Fibroblast of lung (primary cell): Measurements from ENCODE around the gene OR52A5. TPM values are rescaled to one million over a fixed set of nuclear protein-coding genes. Genes with fewer than 3 reads are reported as not detected.

Experiments used
- DNase-seq, 2 donors: peaks; one replicate each; pipeline versions ENCODE4 v3.0.0 to v3.0.0-alpha.2; 2010; ENCODE audit warnings: low read depth in 2 of 2
- H2AFZ ChIP-seq: 2 replicates; pipeline ENCODE4 v1.5.1; 2012; ENCODE audit warnings: low read length, control low read depth, inconsistent platforms
- H3K27ac ChIP-seq: 2 replicates; pipeline ENCODE4 v1.5.1; 2011; ENCODE audit warnings: low read length, control low read depth; ENCODE audit not compliant: insufficient read depth
- H3K27me3 ChIP-seq: 2 replicates; pipeline ENCODE4 v1.5.1; 2011; ENCODE audit warnings: mild to moderate bottlenecking, low read length; ENCODE audit not compliant: control insufficient read depth, insufficient read depth
- H3K36me3 ChIP-seq: 2 replicates; pipeline ENCODE4 v1.5.1; 2011; ENCODE audit warnings: low read length; ENCODE audit not compliant: control insufficient read depth, insufficient read depth
- H3K4me1 ChIP-seq: 2 replicates; pipeline ENCODE4 v1.5.1; 2011; ENCODE audit warnings: low read length; ENCODE audit not compliant: control insufficient read depth, insufficient read depth; ENCODE audit errors: extremely low read depth
- H3K4me2 ChIP-seq: 2 replicates; pipeline ENCODE4 v1.5.1; 2011; ENCODE audit warnings: low read length, control low read depth; ENCODE audit not compliant: insufficient read depth; ENCODE audit errors: extremely low read depth
- H3K4me3 ChIP-seq, 4 experiments: fragments of 200-600 bp in 1 of 4; sonication (generic) in 1 of 4; replicated peaks in 1 of 4; 2 replicates each; pipeline ENCODE4 v1.5.1; 2011 to 2016; ENCODE audit warnings: low read length in 4 of 4, low read depth in 3 of 4, mild to moderate bottlenecking in 3 of 4, control low read depth in 2 of 4, inconsistent platforms in 1 of 4, mixed read lengths in 1 of 4; ENCODE audit not compliant: insufficient read depth in 1 of 4; ENCODE audit errors: control extremely low read depth in 1 of 4
- H3K79me2 ChIP-seq: 2 replicates; pipeline ENCODE4 v1.5.1; 2012; ENCODE audit warnings: mild to moderate bottlenecking, low read length, inconsistent platforms; ENCODE audit not compliant: control insufficient read depth, insufficient read depth
- H3K9ac ChIP-seq: 2 replicates; pipeline ENCODE4 v1.5.1; 2011; ENCODE audit warnings: mild to moderate bottlenecking, low read length, control low read depth; ENCODE audit not compliant: insufficient read depth
- H3K9me3 ChIP-seq: 2 replicates; pipeline ENCODE4 v1.5.1; 2012; ENCODE audit warnings: low read depth, low read length; ENCODE audit not compliant: control insufficient read depth, insufficient read depth
- H4K20me1 ChIP-seq: 2 replicates; pipeline ENCODE4 v1.5.1; 2011; ENCODE audit warnings: low read length; ENCODE audit not compliant: control insufficient read depth, insufficient read depth; ENCODE audit errors: extremely low read depth
- EZH2 ChIP-seq: IDR thresholded peaks from 2 replicates; pipeline ENCODE4 v1.5.1; 2012; ENCODE audit warnings: low read length, control low read depth, mild to moderate bottlenecking; ENCODE audit errors: missing control alignments
- polyA minus RNA-seq: library from RNA; depleted of rRNA, polyadenylated mRNA; stranded (reverse); fragments of >200 nt; gene quantifications from 2 replicates; pipeline ENCODE4 v1.2.3, GENCODE V29; 2011; ENCODE audit warnings: low replicate concordance
- polyA plus RNA-seq, 2 donors: library from polyadenylated mRNA; depleted of rRNA in 1 of 2; stranded (reverse) in 1 of 2; unstranded in 1 of 2; fragments of >200 nt; gene quantifications; 2 replicates each; pipeline ENCODE4 v1.2.1, GENCODE V29; 2011 to 2012; ENCODE audit warnings: missing spikeins in 1 of 2
- total RNA-seq: library from RNA; depleted of rRNA; stranded (reverse); fragments of >200 nt; gene quantifications from 2 replicates; pipeline ENCODE4 v1.2.1, GENCODE V29; 2014
- TF ChIP-seq, protein P1 (sequence below), 2 donors: IDR thresholded peaks in 1 of 2; conservative IDR thresholded peaks in 1 of 2; 1 replicate in 1 of 2; 2 replicates in 1 of 2; pipeline ENCODE4 v1.5.1; 2011 to 2012; ENCODE audit warnings: low read length in 2 of 2, control low read depth in 1 of 2, inconsistent platforms in 1 of 2, low read depth in 1 of 2, mild to moderate bottlenecking in 1 of 2

Gene OR52A5
- total RNA-seq (not detected in 2 replicates), polyA plus RNA-seq (not detected in 2 replicates), polyA minus RNA-seq (not detected in 2 replicates)
- not detected in 2 replicates for polyA plus RNA-seq (2012)

DNA sequence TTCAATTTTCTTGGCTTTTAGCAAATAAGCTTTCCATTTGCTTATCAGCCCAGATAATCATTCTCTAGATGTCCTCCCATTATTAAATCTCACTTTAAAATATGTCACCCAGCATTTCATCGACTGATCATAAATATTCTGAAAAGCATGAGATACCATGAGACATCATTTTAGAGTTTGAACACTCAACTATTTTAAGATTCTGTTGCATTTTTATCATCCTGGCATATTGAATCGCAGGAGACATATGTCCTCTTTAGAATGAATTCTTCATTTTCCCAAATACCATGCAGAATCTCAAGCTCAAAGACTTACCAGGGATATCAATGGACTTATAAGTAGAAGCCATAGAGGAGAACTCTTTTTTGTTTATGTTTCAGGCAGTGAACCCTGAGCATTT lies at the start of gene OR52A5:
TSS of gene OR52A5 (minus strand) at position 361 of the 400 bp plus-strand sequence. CDS start 5,714 bp downstream, outside the sequence.
- Histone ChIP-seq H3K9me3 (no peaks in the 10 kb centered on the region), H3K27me3 (no peaks in the 10 kb centered on the region), H4K20me1 (no peaks in the 10 kb centered on the region), H3K4me3 (no peak within 1 kb of the TSS), H2AFZ (no peak within 1 kb of the TSS), H3K36me3 (no peaks in the 10 kb centered on the region), H3K4me1 (no peaks in the 10 kb centered on the region), H3K4me2 (no peak within 1 kb of the TSS), H3K79me2 (no peaks in the 10 kb centered on the region), H3K9ac (no peak within 1 kb of the TSS), H3K27ac (no peak within 1 kb of the TSS)
- no peak for DNase-seq
- TF ChIP-seq, protein P1, sequence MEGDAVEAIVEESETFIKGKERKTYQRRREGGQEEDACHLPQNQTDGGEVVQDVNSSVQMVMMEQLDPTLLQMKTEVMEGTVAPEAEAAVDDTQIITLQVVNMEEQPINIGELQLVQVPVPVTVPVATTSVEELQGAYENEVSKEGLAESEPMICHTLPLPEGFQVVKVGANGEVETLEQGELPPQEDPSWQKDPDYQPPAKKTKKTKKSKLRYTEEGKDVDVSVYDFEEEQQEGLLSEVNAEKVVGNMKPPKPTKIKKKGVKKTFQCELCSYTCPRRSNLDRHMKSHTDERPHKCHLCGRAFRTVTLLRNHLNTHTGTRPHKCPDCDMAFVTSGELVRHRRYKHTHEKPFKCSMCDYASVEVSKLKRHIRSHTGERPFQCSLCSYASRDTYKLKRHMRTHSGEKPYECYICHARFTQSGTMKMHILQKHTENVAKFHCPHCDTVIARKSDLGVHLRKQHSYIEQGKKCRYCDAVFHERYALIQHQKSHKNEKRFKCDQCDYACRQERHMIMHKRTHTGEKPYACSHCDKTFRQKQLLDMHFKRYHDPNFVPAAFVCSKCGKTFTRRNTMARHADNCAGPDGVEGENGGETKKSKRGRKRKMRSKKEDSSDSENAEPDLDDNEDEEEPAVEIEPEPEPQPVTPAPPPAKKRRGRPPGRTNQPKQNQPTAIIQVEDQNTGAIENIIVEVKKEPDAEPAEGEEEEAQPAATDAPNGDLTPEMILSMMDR (conservative IDR thresholded peaks at IDR 0.05 in 1 of 2, IDR thresholded peaks at IDR 0.05 in 1 of 2; ENCODE audit: low read depth in 1 of 2, low read length in 2 of 2) = no peak
- no peak for TF ChIP-seq EZH2

DNA sequence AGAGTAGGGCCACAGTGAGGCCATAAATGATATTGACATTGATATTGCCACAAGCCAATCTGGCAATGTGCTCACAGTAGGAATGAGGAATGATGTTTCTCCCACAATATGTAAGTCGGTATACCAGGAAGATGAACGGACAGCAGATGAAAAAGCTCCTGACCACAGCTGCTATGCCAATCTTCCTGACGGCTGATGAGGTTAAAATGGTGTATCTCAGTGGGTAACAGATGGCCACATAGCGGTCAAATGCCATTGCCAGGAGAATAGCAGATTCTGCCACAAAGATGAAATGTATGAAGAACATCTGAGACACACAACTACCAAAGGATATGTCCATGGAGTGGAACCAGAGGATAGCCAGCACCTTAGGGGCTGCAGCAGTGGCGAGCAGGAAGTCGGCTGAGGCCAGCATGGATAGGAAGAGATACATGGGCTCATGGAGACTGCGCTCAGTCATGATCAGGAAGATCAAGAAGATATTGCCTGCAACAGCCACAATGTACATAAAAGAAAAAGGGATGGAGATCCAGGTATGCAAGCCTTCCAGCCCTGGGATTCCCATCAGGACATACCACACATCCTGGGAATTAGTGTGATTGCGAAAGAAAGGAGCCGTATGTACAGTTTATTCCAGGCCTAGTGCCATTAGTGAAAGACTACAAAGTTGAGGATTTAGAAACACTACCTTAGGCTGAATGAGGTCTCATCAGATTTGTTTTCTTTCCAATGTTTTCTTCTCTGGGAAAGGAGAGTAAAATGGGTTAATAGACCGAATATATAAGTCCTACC lies 40.1 kb upstream of the OR52A5 start:
- no peaks in the 10 kb centered on the region for H3K27me3 ChIP-seq
- TF ChIP-seq EZH2 = no peak
- TF ChIP-seq, protein P1 (conservative IDR thresholded peaks at IDR 0.05 in 1 of 2, IDR thresholded peaks at IDR 0.05 in 1 of 2; ENCODE audit: low read depth in 1 of 2, low read length in 2 of 2) = no peak
- H4K20me1 ChIP-seq = no peaks in the 10 kb centered on the region
- H2AFZ ChIP-seq = no peak overlapping the region
- no peaks in the 10 kb centered on the region for H3K36me3 ChIP-seq
- H3K9me3 ChIP-seq = no peaks in the 10 kb centered on the region
- H3K79me2 ChIP-seq = no peaks in the 10 kb centered on the region
- H3K4me3 ChIP-seq = no peak overlapping the region
- H3K27ac ChIP-seq = no peak overlapping the region
- H3K4me1 ChIP-seq = no peaks in the 10 kb centered on the region
- H3K4me2 ChIP-seq = no peak overlapping the region
- no peak overlapping the region for H3K9ac ChIP-seq
- DNase-seq = no peak

DNA sequence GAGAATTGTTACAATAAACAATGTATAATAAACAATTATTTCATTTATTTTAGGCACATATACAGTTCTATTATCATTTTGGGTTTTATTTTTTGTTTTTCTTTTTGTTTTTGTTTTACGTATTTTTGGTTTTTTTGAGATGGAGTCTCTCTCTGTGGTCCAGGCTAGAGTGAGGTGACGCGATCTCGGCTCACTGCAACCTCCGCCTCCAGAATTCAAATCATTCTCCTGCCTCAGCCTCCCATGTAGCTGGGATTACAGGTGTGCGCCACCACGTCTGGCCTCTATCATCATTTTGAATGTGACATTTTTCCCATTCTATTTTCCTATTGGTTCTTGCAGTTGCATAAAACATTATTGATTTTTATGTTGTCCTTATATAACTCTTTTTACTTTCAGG lies 36.8 kb upstream of the OR52A5 start:
- H3K27ac ChIP-seq = no peak overlapping the region
- no peak overlapping the region for H3K9ac ChIP-seq
- no peak overlapping the region for H2AFZ ChIP-seq
- no peak overlapping the region for H3K4me2 ChIP-seq
- no peak for TF ChIP-seq EZH2
- TF ChIP-seq, protein P1 (conservative IDR thresholded peaks at IDR 0.05 in 1 of 2, IDR thresholded peaks at IDR 0.05 in 1 of 2; ENCODE audit: low read depth in 1 of 2, low read length in 2 of 2) = no peak
- no peaks in the 10 kb centered on the region for H3K9me3 ChIP-seq
- no peak for DNase-seq
- no peaks in the 10 kb centered on the region for H3K79me2 ChIP-seq
- no peaks in the 10 kb centered on the region for H3K4me1 ChIP-seq
- no peaks in the 10 kb centered on the region for H3K27me3 ChIP-seq
- no peaks in the 10 kb centered on the region for H3K36me3 ChIP-seq
- no peaks in the 10 kb centered on the region for H4K20me1 ChIP-seq
- no peak overlapping the region for H3K4me3 ChIP-seq
